Raji (cell line): ENCODE measurements around the gene REEP3.

Source experiments
- POLR2A ChIP-seq: IDR thresholded peaks from 2 replicates; pipeline ENCODE4 v1.6.1; 2011; ENCODE audit warnings: low read depth, low read length, control low read depth; ENCODE audit not compliant: insufficient read depth

The REEP3 gene

DNA sequence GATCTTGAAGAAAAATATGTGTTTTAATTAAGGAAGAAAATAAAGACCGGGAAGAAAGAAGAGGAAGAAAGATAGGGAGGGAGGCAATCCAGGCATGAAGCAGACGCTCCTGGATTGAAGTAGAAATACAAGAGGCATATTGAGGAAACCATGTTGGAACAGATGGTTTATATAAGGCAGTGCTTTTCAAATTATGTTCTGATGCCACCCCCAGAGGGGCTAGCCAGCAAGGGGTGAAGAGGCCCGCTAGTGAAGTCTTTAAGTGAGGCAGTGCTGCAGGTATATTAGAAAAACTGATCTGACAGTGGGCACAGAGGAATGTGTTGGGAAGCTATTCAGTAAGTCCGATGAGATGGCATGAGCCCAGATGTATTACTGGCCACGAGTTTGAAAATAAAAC lies 40.1 kb downstream of the REEP3 start:
- no peak for TF ChIP-seq POLR2A

DNA sequence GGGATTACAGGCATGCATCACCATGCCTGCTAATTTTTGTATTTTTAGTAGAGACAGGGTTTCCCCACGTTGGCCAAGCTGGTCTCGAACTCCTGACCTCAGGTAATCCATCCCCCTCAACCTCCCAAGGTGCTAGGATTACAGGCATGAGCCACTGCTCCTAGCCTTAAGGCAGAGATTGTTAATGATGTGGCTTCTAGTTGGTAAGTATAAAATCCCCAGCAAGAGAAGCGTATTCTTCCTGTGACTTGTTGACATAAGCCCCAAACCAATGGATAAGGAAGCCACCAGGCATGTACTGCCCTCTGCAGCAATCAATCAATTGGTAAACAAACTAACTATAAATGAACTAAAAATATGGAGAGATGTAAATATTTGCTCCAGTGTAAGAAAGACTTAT lies 41.2 kb downstream of the REEP3 start:
- no peak for TF ChIP-seq POLR2A

DNA sequence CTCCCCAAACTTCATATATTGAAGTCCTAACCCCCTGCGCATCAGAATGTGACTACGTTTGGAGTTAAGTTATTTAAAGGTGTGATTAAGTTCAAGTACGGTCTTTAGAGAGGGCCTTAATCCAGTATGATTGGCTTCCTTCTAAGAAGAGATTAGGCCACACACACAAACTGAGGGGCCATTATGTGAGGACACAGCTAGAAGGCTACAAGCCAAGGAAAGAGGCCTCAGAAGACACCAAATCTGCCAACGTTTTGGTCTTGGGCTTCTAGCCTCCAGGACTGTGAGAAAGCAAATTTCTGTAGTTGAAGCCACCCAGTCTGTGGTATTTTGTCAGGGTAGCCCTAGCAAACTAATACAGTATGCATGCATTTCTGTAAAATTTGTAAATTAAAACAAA lies 41.7 kb downstream of the REEP3 start:
- no peak for TF ChIP-seq POLR2A

DNA sequence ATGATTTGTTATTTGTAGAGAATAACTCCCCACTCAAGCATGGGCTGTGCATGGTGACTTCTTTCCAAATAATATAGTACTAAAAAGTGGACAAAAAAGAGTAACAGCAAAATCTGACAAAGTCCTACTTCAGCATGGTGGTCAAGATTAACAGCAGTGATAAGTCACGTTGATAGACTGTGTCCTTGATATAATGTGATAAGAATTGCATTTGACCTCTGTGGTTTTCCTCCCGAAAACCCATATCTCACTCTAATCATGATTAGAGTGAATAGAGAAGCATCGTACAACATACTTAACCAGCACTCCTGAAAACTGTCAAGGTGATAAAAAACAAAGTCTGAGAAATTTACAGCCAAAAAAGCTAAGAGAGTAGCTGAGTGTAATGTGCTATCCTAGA lies 42.4 kb downstream of the REEP3 start:
- TF ChIP-seq POLR2A, result no peak

DNA sequence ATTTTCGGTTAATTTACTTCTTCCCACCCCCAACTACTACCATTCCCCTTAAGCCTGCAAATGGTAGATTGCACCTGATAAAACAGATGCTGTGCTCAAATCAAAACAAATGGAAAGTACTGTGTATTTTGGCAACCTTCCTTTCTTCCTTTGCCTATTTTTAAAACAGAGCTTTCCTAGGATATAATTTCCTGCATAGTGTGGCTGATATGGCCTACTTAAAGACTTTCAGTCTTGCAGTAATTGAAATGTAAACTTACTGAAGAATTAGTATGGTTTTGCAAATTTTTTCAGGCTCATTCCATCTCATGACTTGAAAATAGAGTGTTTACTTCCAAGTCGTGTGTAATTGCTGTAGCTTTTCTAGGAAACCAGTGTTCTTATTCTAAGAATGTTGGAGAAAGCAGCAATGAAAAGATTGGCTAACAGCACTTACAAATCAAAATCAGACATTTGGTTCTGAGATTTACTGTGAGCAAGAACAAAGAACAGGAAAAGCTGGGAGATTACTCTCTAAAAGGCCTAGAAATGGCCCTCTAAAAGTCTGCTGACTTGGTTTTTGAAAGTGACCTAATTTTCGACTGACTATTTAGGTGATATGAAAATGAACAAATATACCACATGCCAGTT lies 52.0 kb downstream of the REEP3 start:
- no peak for TF ChIP-seq POLR2A

DNA sequence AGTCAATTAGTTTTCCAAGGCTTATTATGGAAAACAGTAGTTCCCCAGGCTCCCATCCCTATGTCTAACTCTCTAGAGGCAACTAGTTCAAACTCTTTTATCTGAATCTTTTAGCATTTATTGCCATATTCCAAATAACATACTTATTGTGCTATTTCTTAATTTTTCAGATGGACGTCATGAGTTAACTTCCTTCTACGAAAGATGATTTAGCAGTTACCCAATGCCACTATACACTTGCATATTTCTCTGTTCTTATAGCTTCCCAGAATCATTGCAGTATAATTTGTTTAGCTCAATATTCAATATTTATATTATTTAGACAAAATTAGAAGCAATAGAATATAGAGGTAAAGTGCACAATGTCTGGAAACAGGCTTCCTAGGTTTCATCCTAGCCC lies 52.8 kb downstream of the REEP3 start:
- no peak for TF ChIP-seq POLR2A

DNA sequence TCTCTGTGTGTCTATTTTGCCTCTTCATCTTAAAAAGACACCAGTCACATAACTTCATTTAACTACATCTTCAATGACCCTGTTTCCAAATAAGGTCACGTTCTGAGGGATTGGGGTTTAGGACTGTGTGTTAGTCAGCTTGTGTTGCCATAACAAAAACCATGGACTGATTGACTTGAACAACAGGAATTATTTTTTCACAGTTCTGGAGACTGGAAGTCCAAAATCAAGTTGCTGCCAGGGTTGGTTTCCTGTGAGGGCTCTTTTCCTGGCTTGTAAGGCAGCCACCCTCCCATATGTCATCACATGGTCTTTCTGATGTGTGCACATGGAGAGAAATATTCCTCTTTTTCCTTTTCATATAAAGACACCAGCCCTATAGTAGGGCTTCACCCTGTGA lies 55.3 kb downstream of the REEP3 start:
- no peak for TF ChIP-seq POLR2A

DNA sequence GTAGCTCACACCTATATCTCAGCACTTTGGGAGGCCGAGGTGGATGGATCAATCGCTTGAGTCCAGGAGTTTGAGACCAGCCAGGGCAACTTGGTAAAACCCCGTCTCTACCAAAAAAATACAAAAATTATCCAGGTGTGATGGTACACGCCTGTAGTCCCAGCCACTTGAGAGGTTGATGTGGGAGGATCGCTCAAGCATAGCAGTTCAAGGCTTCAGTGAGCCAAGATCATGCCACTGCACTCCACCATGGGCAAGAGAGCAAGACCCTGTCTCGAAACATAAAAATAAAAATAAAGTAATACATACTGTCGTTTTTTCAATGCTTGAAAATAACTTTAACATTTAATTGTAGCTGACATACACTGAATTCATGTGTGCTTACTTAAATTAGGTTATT lies 57.3 kb downstream of the REEP3 start:
- TF ChIP-seq POLR2A, result no peak

DNA sequence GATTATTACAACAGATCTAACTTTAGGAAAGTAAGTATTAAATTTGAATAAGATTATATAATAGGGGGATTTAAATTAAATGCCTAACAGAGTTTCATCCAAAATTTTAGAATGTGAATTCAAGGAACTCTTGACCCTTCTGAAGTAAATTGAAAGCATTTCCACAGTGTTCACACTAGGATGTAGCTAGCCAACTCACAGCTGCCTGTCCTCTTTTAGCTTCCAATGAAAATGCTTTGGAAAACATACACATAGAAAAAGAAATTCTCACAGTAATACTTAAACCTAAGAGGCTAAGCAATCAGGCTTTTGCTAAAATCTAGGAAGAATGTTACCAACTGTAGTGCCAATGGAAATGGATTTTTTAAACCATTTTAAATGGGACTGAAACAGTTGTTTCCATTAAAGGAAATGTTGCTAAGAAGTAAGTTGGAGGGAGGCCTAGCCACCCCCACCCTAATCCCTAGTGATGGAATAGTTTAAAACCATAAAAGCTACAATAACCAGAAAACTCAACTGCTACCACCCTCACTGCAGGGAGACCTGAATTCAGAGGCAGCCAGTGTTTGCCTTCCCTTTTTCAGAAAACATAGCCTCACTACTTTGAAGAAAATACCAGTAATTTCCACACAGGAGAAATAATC lies 58.3 kb downstream of the REEP3 start:
- TF ChIP-seq POLR2A, result no peak

DNA sequence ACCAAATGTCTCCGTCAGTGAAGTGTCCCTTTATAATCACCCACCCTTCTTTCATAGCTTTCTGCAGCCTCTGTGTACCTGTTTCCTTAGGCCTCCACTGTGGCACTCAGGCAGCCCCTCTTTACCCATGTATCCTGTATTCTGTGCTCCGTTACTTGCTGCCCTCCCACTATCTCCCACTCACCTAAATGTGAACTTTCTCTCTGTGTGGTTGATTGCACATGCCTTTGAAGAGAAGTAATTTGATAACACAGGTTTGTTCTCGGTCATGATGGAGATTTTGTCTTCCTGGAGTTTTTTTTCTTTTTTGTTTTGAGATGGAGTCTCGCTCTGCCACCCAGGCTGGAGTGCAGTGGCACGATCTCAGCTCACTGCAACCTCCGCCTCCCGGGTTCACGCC lies 61.5 kb downstream of the REEP3 start:
- TF ChIP-seq POLR2A, result no peak

DNA sequence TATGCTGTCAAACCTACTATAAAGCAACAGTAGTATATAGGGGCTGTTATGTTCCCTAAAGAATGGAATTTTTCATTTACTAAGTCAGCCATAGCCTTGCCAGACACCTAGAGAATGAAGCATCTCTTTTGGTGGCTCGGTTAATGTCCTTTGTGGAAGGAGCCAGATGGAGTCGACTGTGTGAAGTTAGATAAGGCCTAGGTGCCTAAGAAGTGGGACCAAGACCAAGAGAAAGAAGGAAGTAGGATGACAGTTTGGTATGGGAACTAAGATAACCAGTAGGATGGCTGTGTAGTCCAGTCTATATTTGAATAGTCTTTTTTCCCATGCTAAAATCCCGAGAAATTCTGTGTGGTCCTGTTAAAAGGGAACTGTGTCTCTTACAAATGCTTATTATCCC lies 62.2 kb downstream of the REEP3 start:
- no peak for TF ChIP-seq POLR2A

DNA sequence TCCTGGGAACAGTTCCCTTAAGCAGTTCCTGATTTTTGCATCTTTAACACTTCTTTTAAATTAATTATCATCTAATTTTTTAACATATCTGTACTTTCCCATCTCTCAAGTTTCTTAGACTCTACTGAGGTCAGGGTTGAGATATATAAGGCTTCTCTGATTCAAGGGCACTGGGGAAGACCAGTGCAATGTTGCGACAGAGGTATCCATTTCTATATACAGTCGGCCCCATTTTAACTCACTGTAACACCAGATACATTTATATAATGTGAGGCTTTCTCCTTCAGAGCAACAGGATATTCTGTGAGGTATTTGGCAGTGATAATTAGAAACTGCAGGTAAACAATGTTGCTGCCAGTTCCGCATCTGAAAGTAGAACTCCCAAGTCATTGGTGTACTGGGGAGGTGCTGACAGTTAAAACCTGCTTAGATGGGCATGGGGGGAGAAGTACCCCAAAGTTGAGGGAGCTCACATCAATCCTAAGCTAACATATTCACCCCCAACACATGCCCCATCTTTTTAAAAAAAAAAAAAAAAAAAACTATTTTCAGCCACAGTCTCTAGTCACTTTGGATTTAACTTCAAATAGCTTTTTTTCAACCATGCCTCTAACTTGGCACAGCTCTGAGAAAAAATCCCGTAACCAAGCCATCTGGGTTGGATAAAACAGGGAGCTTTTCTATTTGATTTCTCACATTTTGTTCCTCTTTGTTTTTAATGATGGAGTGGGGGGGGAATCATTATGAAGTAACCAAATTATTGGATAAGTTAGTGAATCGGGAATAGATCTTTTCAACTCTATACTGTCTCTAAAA lies 62.9 kb downstream of the REEP3 start:
- TF ChIP-seq POLR2A, result no peak

DNA sequence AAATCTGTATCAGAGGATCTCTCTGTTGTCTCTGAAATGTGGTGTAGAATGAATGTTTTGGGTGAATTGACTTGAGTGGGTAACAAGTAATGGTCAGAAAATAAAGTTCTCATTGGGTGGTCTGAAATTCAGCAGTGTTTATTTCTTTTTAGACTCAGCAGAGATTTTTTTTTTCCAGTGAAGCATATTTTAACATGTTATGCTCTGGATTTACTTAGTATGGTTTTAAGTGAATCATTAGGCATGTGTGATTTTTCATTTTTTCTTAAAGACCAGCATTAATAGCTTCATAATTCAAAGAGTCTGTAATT lies 63.5 kb downstream of the REEP3 start:
- TF ChIP-seq POLR2A, result no peak

DNA sequence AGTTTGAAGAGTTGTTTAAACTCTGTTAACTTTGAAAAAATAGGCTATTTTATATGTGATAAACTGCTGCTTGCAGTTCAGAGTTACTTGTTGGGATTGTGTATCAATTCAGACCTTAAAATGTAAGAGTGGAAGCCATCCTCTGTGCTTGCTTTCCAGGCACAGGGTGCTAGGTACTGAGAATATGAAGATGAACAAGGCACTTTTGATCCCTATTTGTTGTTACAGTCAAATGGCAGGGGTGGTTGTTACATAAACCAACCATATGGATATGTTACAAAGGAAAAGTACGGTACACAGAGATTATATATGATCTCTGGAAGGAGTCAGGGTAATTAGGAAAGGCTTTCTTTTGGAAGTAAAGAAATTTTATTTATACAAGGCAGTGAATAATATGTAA lies 63.8 kb downstream of the REEP3 start:
- no peak for TF ChIP-seq POLR2A

DNA sequence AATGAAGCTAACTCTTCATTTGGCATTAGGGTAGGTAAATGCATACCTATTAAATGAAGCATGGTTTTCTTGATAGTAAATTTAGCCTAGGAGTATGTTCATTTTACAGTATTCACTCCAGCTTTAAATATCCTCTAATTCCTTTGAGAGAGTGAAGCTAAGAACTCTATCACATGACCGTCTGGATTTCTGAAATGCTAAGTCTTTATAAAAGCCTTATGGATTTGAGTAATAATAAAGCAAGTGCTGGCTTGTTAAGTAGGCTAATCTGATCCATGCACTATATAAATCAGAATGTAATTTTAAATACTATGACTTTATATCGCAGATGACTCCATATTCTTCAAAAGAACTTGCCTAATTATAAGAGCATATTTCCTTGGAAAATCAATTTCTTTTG lies 64.8 kb downstream of the REEP3 start:
- no peak for TF ChIP-seq POLR2A

DNA sequence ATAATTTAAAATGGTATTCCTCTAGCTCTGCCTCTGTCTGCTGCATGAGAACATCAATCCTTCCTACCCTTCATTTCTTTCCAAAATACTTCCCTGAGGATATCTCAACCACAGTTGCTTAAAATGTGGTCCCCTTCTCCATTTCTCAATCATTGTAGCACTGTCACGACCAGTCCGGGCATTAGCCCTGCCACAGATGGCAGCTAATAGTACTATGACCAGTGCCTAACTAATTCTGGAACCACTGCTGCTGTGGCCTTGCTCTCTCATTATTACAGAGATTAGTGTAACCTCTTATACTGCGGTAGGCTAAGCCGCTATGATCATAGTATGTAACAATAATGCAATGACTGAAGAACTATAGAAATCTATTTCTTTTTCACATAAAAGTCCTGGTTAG lies 66.0 kb downstream of the REEP3 start:
- no peak for TF ChIP-seq POLR2A
